ENCODE results near the gene CDK18. TPM values are rescaled to one million over a fixed set of nuclear protein-coding genes. Genes with fewer than 3 reads are reported as not detected.

The CDK18 gene
- total RNA-seq, 1 donor from 2014 or later = 3.0 TPM

GRCh38 chr1:205565799-205566198 is 61.3 kb downstream of the CDK18 start:
- Mint-ChIP-seq H3K27me3 (ENCODE audit: unreplicated experiment) (peaks cover 68% of the 10 kb centered on the region), H3K4me1 (ENCODE audit: unreplicated experiment) (peaks cover 5% of the 10 kb centered on the region), H3K9me3 (ENCODE audit: unreplicated experiment) (peaks cover 9% of the 10 kb centered on the region), H3K27ac (ENCODE audit: unreplicated experiment) (no peak overlapping the region), H3K4me3 (ENCODE audit: unreplicated experiment) (no peak overlapping the region), H3K36me3 (ENCODE audit: unreplicated experiment) (no peaks in the 10 kb centered on the region)
- DNase-seq (ENCODE audit: extremely low spot score, unreplicated experiment) = no peak
- TF ChIP-seq CTCF (IDR thresholded peaks at IDR 0.05) = no peak

GRCh38 chr1:205567716-205568115 is 63.2 kb downstream of the CDK18 start:
- Mint-ChIP-seq H3K36me3 (ENCODE audit: unreplicated experiment) (no peaks in the 10 kb centered on the region), H3K4me3 (ENCODE audit: unreplicated experiment) (no peak overlapping the region)

GRCh38 chr1:205568135-205568468 is 63.6 kb downstream of the CDK18 start:
- DNase-seq (ENCODE audit: extremely low spot score, unreplicated experiment) = no peak
- Mint-ChIP-seq H3K4me1 (ENCODE audit: unreplicated experiment) (peaks cover 5% of the 10 kb centered on the region), H3K9me3 (ENCODE audit: unreplicated experiment) (no peaks in the 10 kb centered on the region), H3K27me3 (ENCODE audit: unreplicated experiment) (peaks cover 78% of the 10 kb centered on the region), H3K4me3 (ENCODE audit: unreplicated experiment) (peak overlapping the region; percentile 32), H3K27ac (ENCODE audit: unreplicated experiment) (no peak overlapping the region), H3K36me3 (ENCODE audit: unreplicated experiment) (no peaks in the 10 kb centered on the region)
- no peak for TF ChIP-seq CTCF (IDR thresholded peaks at IDR 0.05)

More at GRCh38 chr1:205567716-205568115, 63.2 kb downstream of the CDK18 start:
- no peak for DNase-seq (ENCODE audit: extremely low spot score, unreplicated experiment)
- Mint-ChIP-seq H3K9me3 (ENCODE audit: unreplicated experiment) (no peaks in the 10 kb centered on the region), H3K27me3 (ENCODE audit: unreplicated experiment) (peaks cover 75% of the 10 kb centered on the region), H3K27ac (ENCODE audit: unreplicated experiment) (no peak overlapping the region), H3K4me1 (ENCODE audit: unreplicated experiment) (peaks cover 5% of the 10 kb centered on the region)
- TF ChIP-seq CTCF (IDR thresholded peaks at IDR 0.05) = no peak

GRCh38 chr1:205568469-205569361 is 64.2 kb downstream of the CDK18 start:
- Mint-ChIP-seq H3K4me3 (ENCODE audit: unreplicated experiment) (peak overlapping the region; percentile 53), H3K27ac (ENCODE audit: unreplicated experiment) (no peak overlapping the region), H3K4me1 (ENCODE audit: unreplicated experiment) (peaks cover 5% of the 10 kb centered on the region), H3K9me3 (ENCODE audit: unreplicated experiment) (no peaks in the 10 kb centered on the region), H3K27me3 (ENCODE audit: unreplicated experiment) (peaks cover 80% of the 10 kb centered on the region), H3K36me3 (ENCODE audit: unreplicated experiment) (no peaks in the 10 kb centered on the region)
- no peak for DNase-seq (ENCODE audit: extremely low spot score, unreplicated experiment)
- no peak for TF ChIP-seq CTCF (IDR thresholded peaks at IDR 0.05)

- H3K27me3 Mint-ChIP-seq (ENCODE audit: unreplicated experiment) = peaks cover 79% of the 10 kb centered on the region
- no peaks in the 10 kb centered on the region for H3K9me3 Mint-ChIP-seq (ENCODE audit: unreplicated experiment)
- no peak overlapping the region for H3K27ac Mint-ChIP-seq (ENCODE audit: unreplicated experiment)
- no peak for TF ChIP-seq CTCF (IDR thresholded peaks at IDR 0.05)
- no peaks in the 10 kb centered on the region for H3K36me3 Mint-ChIP-seq (ENCODE audit: unreplicated experiment)
- no peak for DNase-seq (ENCODE audit: extremely low spot score, unreplicated experiment)
- peak overlapping the region; percentile 47 for H3K4me3 Mint-ChIP-seq (ENCODE audit: unreplicated experiment)
- H3K4me1 Mint-ChIP-seq (ENCODE audit: unreplicated experiment) = peaks cover 5% of the 10 kb centered on the region
Measured at GRCh38 chr1:205569411-205570172, 65.1 kb downstream of the CDK18 start.

Measured in osteocyte (in vitro differentiated cells).